Psoas muscle (tissue), 8 donors: ENCODE results near the gene NDUFB11. TPM values are rescaled to one million over a fixed set of nuclear protein-coding genes. Genes with fewer than 3 reads are reported as not detected.

ENCODE experiments used
- ATAC-seq, 4 donors: fragments of 200-7000 bp; cut with Tn5 transposase; one replicate each; pipeline ENCODE4 v1.9.1; 2020; ENCODE audit warnings: moderate library complexity in 3 of 4, mild to moderate bottlenecking in 2 of 4
- DNase-seq, 2 donors: peaks; one replicate each; pipeline ENCODE4 v3.0.0-alpha.2; 2020
- H3K27ac ChIP-seq: fragments of 200-600 bp; one replicate; pipeline ENCODE4 v1.8.0; 2022
- H3K27me3 ChIP-seq, 3 donors: fragments of 200-600 bp in 1 of 3; one replicate each; pipeline versions ENCODE4 v1.6.1 to v1.8.0; 2013 to 2022; ENCODE audit warnings: low read length in 2 of 3, mild to moderate bottlenecking in 2 of 3, moderate library complexity in 1 of 3; ENCODE audit not compliant: insufficient read depth in 3 of 3
- H3K36me3 ChIP-seq, 2 donors: fragments of 200-600 bp in 1 of 2; one replicate each; pipeline versions ENCODE4 v1.6.1 to v1.8.0; 2013 to 2022; ENCODE audit warnings: low read depth in 1 of 2, mild to moderate bottlenecking in 1 of 2, moderate library complexity in 1 of 2; ENCODE audit not compliant: insufficient read depth in 1 of 2
- H3K4me1 ChIP-seq: fragments of 200-600 bp; one replicate; pipeline ENCODE4 v1.8.0; 2022
- H3K4me3 ChIP-seq: fragments of 200-600 bp; one replicate; pipeline ENCODE4 v1.8.0; 2022; ENCODE audit warnings: mild to moderate bottlenecking
- H3K9me3 ChIP-seq: fragments of 200-600 bp; one replicate; pipeline ENCODE4 v1.8.0; 2022
- CTCF ChIP-seq: fragments of 200-600 bp; IDR thresholded peaks from one replicate; pipeline ENCODE4 v1.8.0; 2022; ENCODE audit warnings: antibody characterized with exemption
- WGBS, 3 donors: extraction: QIAGEN DNeasy Blood & Tissue Kit; methylation state at CpG; one replicate each; pipeline versions ENCODE4 v1.1.6 to v1.1.7; 2013; 5-methylcytosine and 5-hydroxymethylcytosine counted together
- intact Hi-C, 2 donors: fragments of 100-400 bp; cut with DNase I; formaldehyde crosslinking; loops; one replicate each; pipeline versions ENCODE4 v1.11.0 to v1.14.2; 2022
- polyA plus RNA-seq, 3 donors: library from polyadenylated mRNA; stranded (reverse); fragments of 200-250 nt; gene quantifications; one replicate each; pipeline ENCODE4 v1.2.3, GENCODE V29; 2013
- total RNA-seq, 4 donors: library from RNA; stranded (reverse); fragmentation: NEBNext Ultra II Directional in 2 of 4; extraction: Animal tissue kit (Norgen Biotek cat#: 25700) in 2 of 4; gene quantifications; one replicate each; pipeline versions ENCODE4 v1.2.1 to v1.2.4, GENCODE V29; 2021 to 2023
- donor health status: healthy with polysubstance abuse.
- donor health status: DM: no; HTN: no; CAD: no; lungs with moderate emphysema.
- donor health status: Bipolar disorder and iron deficiency.
- donor health status: healthy.
- donor health status: DM: yes; HTN: yes; CAD: no.
- donor health status: DM: no; HTN: no; CAD: no.
- donor health status: DM: no; HTN: no; CAD: no.
- donor health status: DM: yes; HTN: yes; CAD: no.

The NDUFB11 gene
- total and polyA plus RNA-seq, 7 donors, result 142 to 207 (median 175) TPM

DNA sequence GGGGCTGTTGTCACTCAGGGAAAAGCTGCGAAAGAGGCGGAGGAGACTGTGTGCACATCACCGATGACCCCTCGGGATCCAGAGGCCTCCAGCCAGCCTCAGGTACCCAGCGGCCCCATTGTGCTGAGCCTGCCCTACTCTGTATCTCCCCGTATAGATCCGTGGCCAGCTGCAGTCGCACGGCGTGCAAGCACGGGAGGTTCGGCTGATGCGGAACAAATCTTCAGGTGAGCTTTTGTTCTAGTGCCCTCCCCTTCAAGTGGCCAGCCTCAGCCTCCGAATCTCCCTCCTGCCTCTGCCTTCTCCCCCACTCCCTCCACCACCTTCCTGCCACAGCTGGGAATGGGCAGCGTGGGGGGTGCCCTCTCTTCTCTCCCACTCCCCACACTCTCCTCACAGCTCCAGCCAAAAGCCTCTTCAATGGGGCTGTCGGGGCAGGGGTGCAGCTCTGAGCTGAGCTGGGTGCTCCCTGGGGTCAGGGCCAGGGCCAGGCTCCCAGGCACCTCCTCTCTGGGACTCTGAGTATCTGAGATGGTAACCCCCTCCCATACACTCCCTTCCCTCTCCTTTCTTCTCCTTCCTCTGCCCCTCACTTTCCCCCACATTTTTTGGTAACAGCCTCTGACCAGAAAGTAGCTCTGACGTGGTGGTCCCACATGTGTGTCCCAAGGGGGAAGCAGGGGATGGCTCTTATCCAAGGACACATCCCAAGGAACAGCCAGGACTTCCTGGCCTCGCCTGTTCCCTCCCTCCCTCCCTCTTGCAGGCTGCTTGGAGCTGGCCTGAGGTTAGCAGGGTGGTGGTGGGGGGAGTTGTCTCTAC is 28.7 kb upstream of the NDUFB11 start:
- Histone ChIP-seq H3K27ac (no peak overlapping the region), H3K9me3 (no peaks in the 10 kb centered on the region), H3K36me3 (peaks cover 0 to 58% of the 10 kb centered on the region in 2 donors), H3K4me3 (no peak overlapping the region), H3K4me1 (no peaks in the 10 kb centered on the region), H3K27me3 (peaks cover 0 to 42% (median 0%) of the 10 kb centered on the region in 3 donors)
- DNase-seq, result no peak
- intact Hi-C loops, result no loop called here
- 76 to 94% (median 85%) methylated on average over 15 to 18 of the region's 18 CpGs for WGBS, 3 donors
- no peak for ATAC-seq
- no peak for TF ChIP-seq CTCF

GRCh38 chrX:47172549-47172948 is 28.0 kb upstream of the NDUFB11 start:
- intact Hi-C loops, result no loop called here
- no peak for DNase-seq
- Histone ChIP-seq H3K36me3 (peaks cover 0 to 51% of the 10 kb centered on the region in 2 donors), H3K27me3 (peaks cover 0 to 36% (median 0%) of the 10 kb centered on the region in 3 donors), H3K4me3 (no peak overlapping the region), H3K9me3 (no peaks in the 10 kb centered on the region), H3K27ac (no peak overlapping the region), H3K4me1 (no peaks in the 10 kb centered on the region)
- 83 to 90% (median 85%) methylated on average over 5 to 7 of the region's 7 CpGs for WGBS, 3 donors
- no peak for ATAC-seq
- no peak for TF ChIP-seq CTCF

DNA sequence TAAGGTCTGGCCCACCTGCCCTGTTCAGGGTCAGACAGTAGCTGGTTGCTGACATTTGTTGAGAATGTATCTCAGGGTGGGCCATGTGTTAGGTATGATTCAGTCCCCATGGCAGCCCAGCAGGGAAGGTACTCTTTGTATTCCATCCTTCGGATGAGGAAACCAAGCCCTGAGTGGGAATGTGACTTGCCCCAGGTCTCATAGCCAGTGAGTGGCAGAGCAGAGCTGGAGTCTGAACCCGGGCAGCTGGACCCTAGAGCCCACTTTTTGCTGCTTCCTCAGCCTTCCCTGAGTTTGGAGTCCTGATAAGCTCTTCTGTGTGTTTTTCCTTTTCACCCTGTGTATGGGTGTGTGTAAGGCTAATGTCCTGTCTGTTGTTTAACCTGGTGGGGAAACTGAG is 27.5 kb upstream of the NDUFB11 start:
- Histone ChIP-seq H3K36me3 (peaks cover 0 to 47% of the 10 kb centered on the region in 2 donors), H3K9me3 (no peaks in the 10 kb centered on the region), H3K27ac (no peak overlapping the region), H3K4me1 (no peaks in the 10 kb centered on the region), H3K4me3 (no peak overlapping the region), H3K27me3 (peaks cover 0 to 32% (median 0%) of the 10 kb centered on the region in 3 donors)
- TF ChIP-seq CTCF, result no peak
- 95 to 100% (median 98%) methylated on average over 2 of the region's 2 CpGs for WGBS, 3 donors
- DNase-seq (no peak), ATAC-seq (no peak)
- intact Hi-C loops, result no loop called here

- no peak for ATAC-seq
- no peaks in the 10 kb centered on the region for H3K9me3 ChIP-seq
- DNase-seq, result no peak
- H3K36me3 ChIP-seq, result peaks cover 0 to 40% of the 10 kb centered on the region in 2 donors
- no peak overlapping the region for H3K4me3 ChIP-seq
- no peak overlapping the region for H3K27ac ChIP-seq
- intact Hi-C loops, result no loop called here
- peaks cover 0 to 32% (median 0%) of the 10 kb centered on the region in 3 donors for H3K27me3 ChIP-seq
- TF ChIP-seq CTCF, result no peak
- H3K4me1 ChIP-seq, result no peaks in the 10 kb centered on the region
- WGBS, 3 donors, result 85 to 94% (median 89%) methylated on average over 24 to 34 of the region's 34 CpGs
Measured at GRCh38 chrX:47170861-47171692, 26.6 kb upstream of the NDUFB11 start.
